NCI-H187 (cell line): ENCODE measurements around the gene ARRDC1.
"Not testable (repeated sequence)": the region's sequence is repeated elsewhere in the genome, so short reads cannot be mapped to it uniquely, and the experiment has no call there.

Experiments
- DNase-seq, 2 experiments: peaks; one replicate each; lab custom pipeline; 2025; lab: John Stamatoyannopoulos, UW

The ARRDC1 gene

DNA sequence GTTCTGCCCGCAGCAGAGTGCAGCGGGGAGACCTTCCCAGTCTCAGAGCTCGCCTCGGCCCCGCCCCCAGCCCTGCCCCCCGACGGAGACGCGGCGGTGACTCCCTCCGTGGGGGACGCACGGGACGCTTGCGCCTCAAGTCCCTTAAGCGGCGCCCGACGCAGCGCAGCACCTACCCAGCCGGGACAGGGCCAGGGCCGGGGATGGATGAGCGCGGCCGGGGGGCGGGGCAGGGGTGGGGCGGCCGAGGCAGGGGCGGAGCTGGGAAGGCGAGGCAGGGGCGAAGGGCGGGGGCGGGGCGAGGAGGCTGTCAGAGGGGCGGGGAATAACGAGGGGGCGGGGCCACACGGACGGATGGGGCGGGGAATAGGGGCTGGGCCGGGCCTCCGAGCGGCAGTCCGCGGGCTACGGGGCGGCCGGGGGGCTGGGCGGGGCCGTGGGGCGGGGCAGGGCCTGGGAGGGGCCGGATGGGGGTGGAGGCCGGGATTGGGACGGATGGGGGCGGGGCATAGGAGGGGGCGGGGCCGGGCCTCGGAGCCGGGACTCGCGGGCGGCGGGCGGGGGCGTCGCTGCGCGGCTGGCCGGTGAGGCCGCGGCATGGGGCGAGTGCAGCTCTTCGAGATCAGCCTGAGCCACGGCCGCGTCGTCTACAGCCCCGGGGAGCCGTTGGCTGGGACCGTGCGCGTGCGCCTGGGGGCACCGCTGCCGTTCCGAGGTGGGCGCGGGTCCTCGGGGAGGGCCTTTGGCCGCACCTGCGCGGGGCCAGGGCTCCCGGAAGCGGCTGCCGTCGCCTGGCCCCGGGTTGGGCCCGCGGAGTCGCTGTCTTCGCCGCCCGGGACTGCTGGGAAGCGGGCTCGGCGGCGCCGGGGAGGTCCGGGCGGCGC is at the start of gene ARRDC1:
TSS of gene ARRDC1 (plus strand) at position 566 of the 884 bp plus-strand sequence. CDS start at position 598, 32 bp downstream.
- peak; percentile 48 to 84 for DNase-seq

DNA sequence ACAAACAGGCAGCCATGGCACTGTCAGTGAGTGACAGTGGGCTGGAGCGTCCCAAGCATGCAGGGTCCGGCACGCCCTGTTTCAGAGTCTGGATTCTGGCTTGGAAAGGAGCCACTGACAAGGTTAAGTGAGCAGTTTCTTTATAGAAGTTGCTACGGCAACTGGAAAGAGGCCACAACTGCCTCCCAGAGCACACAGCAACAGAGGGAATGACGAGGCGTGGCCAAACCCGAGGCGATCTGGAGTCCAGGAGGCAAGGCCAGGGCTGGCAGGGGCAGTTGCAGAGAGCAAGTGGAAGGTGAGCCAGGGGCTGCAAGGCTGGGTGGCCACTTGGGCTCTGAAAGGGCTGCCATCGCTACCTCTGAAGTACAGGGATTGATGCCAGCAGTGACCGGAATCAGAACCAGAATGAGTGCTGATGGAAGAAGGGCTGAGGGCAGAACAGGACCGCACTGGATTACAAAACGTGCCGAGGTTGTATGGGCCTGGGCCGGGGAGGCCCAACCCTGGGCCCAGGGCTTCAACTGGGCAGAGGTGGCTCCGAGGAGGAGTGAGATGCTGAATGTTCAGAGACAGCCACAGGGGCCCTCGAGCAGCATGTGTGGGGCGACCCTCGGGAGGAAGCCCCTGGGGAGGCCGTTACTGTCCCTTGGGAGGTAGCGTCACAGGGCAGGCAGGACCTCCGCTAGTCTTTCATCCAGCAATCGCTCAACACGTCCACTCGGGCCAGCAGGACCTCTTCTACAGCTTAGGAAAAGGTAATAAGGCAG is 49.2 kb upstream of the ARRDC1 start:
- DNase-seq = no peak

GRCh38 chr9:137558127-137558526 is 47.4 kb upstream of the ARRDC1 start:
- DNase-seq = no peak

DNA sequence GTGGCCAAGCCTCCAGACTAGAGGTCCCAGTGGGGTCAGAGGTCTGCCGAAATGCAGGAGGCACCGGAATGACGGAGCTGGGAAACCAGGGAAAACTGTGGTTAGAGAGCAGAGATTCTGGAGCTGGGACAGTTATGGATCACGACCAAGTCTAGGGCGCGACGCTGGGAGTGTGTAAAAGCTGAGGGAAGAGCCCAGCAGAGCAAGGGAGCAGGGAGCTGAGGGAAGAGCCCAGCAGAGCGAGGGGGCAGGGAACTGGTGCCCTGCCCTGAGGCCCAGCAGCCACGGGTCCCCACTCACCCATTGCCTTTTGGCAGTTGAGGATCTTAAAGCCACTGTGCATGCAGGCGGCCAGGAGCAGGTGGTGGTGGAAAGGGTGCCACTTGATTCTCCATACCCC is 41.4 kb upstream of the ARRDC1 start:
- DNase-seq = no peak

- DNase-seq = no peak
Observed at GRCh38 chr9:137564817-137565411, 40.6 kb upstream of the ARRDC1 start.

DNA sequence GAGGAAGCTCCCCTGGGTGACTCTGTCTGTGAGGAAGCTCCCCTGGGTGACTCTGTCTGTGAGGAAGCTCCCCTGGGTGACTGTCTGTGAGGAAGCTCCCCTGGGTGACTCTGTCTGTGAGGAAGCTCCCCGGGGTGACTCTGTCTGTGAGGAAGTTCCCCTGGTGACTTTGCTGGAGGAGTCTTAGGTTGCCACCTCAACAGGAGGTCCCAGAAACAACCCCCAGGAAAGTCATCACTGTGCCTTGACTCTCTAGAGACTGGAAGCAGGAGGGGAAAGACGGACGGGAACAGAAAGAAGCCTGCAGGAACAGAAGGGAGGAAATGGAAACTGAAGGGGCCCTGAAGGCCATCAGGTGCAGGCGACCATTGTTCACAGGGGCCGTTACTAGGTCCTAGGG is 37.0 kb upstream of the ARRDC1 start:
- not testable (repeated sequence) for DNase-seq

GRCh38 chr9:137569609-137570203 is 35.8 kb upstream of the ARRDC1 start:
- DNase-seq = no peak

DNA sequence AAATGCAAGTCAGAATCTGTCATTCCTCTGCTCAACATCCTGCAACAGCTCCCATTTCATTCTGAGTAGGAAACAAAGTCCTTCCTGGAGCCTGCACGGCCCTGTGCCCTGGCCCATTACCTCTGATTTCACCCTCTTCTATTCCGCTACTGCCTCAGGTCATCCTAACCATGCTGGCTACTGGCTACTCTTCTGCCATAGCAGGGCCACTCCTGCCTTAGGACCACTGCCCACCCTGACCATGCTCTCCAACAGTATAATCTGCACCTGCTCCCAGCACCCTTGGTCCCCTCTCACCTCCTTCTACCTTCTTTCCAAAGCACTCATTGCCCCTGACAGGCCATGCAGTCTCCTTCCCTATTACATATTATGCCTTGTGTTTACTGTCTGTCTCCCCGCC is 34.9 kb upstream of the ARRDC1 start:
- no peak for DNase-seq

- no peak for DNase-seq
Observed at GRCh38 chr9:137574192-137574591, 31.3 kb upstream of the ARRDC1 start.

DNA sequence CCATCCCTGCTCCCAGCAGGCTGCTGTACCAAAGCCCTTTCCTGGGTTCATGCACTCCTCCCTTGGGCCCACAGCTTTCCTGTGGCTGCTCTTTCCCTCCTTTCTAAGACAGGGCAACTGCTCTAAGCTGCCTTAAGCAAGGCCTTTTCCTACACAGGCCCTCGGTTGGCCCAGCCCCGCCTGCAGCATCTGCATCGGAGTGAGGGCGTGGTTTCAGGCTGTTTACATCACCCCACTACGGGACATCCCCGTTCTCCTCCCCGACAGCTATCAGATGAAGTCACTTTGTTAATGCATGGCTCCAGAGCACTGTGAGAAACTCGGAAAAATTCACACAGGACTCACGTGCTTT is 30.1 kb upstream of the ARRDC1 start:
- DNase-seq = no peak

DNA sequence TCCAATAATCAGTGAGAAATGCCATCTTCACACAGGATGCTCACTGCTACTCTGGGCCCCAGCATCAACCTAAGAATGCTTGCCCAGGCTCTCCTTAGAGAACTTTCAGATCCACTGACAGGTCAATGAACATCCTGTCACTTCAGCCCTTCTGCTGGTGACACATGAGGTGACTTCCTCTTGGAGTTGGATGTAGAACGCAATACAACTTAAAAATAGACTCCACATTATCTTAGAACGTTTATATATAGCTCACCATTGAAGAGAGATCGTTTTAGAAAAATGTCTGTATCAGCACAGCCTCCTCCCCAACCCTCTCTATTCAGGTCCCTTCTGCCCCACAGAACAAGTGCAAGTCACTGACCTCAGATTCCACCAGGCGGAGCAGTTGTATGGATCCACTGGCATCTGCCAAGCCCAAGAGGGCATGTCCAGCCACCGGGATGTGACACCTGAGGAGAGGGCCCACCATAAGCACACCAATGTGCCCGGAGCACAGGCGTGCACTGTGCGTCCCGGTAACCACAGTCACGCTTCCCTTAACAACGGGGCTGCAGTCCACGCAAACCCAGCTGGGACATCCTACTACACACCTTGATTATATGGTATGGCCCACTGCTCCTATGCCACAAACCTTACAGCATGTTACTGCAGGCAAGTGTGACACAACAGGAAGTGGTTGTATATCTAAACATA is 29.6 kb upstream of the ARRDC1 start:
- DNase-seq = no peak

GRCh38 chr9:137578518-137579258 is 26.8 kb upstream of the ARRDC1 start, which contains the start of gene DPH7:
TSS of gene DPH7 (minus strand) at chr9:137578925. CDS start at chr9:137578777, 148 bp downstream.
- DNase-seq = peak; percentile 51 to 82

GRCh38 chr9:137579259-137579604 is 26.3 kb upstream of the ARRDC1 start:
- DNase-seq = no peak

GRCh38 chr9:137580209-137580953 is 25.1 kb upstream of the ARRDC1 start:
- DNase-seq = no peak

- DNase-seq = no peak
Observed at GRCh38 chr9:137580954-137581322, 24.5 kb upstream of the ARRDC1 start.

- DNase-seq = no peak
Observed at GRCh38 chr9:137581361-137582285, 23.9 kb upstream of the ARRDC1 start.

- DNase-seq = no peak
Observed at GRCh38 chr9:137582286-137582860, 23.1 kb upstream of the ARRDC1 start.

DNA sequence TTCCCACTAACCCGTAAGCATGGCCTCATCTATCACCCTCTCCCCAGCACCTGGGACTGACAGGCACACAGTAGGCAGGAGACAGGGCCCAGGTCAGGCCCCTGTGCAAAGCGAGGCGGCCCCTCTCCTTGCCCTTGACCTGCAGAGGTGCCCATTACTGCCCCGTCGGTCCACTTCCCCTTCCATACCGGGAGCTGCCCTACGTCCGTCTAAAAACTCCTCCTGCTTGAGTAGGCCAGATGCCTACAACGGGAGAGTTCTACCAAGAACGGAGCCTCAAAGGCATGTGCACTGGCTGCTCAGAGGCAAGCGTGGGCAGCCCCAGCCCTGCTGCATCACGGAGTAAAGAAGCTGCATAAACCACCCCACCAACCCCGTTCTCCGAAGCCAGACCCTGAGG is 22.1 kb upstream of the ARRDC1 start:
- DNase-seq = no peak

DNA sequence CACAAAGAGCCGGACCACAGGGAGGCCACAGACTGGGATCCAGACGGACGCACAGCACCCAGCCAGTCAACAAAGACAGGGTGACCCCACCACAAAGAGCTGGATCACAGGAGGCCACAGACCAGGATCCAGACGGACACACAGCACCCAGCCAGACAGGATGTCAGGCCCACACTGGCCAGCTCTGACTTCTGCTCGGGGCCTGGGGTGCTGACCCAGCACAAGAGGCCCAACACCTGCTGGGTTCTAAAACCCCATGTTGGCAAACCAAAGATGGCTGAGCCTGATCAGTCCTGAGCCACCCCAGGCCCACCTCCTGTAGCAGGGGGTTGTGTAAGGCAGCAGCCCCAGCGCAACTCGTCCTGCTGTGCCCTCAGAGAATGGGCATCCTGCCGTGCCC is 21.5 kb upstream of the ARRDC1 start:
- no peak for DNase-seq
